SIG-M5 treated with dmso at 0.1 percent for 504 hours (cell line): Measurements from ENCODE around the gene OXT.
"Not testable (repeated sequence)": the region's sequence is repeated elsewhere in the genome, so short reads cannot be mapped to it uniquely, and the experiment has no call there.

Experiments
- DNase-seq: peaks from one replicate; lab custom pipeline; 2025; ENCODE audit not compliant: unreplicated experiment; lab: John Stamatoyannopoulos, UW

The OXT gene

DNA sequence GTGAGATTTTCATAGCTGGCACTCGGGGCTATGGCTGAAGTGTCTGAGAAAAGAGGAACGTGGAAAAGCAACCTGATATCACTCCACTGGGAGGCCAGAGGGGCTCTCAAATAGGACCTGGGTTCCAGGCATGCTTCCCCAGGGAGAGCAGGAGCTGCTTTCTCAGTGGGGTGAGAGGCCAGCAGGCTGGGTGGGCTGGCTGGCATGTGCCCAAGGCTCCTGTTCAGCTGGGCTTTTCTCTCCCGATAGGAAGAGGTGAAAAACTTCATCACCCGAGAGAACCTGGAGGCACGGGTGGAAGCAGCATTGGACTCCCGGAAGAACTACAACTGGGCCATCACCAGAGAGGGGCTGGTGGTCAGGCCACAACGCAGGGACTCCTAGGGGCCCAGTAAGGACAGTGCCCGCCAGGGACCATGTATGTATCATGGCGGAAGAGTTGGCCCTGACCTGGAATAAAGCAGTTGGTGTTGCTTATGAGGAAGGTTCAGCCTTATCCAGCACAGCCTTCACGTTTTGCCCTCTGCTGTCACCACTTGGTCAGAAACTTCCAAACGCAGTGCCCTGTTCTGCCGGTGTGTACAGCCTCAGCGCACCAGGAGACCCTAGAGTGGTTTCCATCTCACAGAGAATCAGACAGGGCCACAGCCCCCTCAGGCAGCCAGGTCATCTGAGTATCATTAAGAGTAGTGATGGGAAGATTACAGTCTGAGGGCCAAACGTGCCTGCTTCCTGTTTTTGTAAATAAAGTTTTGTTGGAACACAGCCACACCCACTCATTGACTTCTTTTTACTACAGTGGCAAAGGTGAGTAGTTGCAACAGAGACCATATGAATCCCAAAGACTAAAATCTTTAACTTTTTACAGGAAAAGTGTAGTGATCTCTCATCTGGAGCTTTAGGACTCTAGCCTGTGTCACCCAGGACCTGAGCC lies 23.7 kb upstream of the OXT start:
- DNase-seq = no peak

- DNase-seq = no peak
Observed at GRCh38 chr20:3051385-3052019, 19.9 kb upstream of the OXT start.

DNA sequence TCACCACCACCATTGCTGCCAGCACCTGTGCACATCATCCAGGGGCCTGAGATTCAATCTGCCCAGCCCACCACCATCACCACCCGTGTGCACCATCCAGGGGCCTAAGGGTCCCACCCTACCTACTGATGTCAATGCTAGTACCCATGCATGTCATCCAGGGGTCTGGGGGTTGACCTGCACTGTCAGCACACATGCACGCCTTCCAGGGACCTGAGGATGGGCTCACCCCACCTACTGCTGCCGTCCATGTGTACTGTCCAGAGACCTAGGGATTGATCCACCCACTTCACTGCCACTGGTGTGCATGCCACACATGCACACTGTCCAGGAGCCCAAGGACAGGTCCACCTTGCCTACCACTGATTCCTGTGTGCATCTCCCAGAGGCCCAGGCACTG lies 11.9 kb upstream of the OXT start:
- no peak for DNase-seq

- not testable (repeated sequence) for DNase-seq
Observed at GRCh38 chr20:3064119-3064518, 7.3 kb upstream of the OXT start.

- DNase-seq = no peak
Observed at GRCh38 chr20:3067139-3068014, 4.0 kb upstream of the OXT start.

- no peak for DNase-seq
Observed at GRCh38 chr20:3068075-3068474, 3.3 kb upstream of the OXT start.

DNA sequence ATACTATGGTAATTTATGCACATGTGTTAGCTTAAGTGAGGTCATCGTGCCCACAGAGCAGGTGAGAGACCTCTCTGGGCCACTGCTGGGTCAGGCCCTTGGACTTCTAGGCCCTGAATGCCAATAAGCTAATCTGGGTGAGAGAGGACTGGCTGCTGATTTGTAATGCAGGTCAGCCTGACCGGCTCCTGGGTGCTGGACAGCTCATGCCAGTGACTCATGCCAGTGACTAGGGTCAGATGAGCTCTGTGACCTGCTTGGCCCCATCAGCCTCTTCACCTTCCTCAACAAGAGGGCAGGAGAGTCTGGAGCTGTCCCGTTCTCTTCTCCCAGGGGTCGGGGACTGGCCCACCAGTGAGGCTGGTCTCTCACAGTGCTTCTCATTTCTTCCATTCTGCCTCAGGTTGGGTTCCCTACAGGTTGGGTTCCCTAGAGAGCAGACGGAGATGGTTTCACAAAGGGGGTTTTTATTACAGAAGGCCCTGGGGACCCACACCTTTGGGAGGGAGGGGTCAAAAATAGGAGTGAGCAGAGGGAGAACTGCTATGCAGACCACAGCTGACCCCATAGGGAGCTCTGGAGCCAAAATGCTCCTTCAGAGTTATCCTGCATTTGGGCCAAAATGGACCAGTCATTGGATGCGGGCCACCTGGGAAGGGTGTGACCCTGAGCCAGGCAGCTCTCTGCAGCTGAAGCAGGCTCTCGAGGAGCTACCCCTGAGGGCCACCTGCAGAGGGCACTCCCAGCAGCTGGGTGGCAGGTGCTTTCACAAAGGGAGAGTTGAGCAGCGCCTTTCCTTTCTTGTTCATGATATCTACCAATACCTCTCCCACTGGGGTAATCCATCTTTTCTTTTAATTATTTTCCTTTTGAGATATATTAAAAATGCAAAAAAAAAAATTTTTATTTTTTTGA lies 2.2 kb upstream of the OXT start:
- DNase-seq = no peak

DNA sequence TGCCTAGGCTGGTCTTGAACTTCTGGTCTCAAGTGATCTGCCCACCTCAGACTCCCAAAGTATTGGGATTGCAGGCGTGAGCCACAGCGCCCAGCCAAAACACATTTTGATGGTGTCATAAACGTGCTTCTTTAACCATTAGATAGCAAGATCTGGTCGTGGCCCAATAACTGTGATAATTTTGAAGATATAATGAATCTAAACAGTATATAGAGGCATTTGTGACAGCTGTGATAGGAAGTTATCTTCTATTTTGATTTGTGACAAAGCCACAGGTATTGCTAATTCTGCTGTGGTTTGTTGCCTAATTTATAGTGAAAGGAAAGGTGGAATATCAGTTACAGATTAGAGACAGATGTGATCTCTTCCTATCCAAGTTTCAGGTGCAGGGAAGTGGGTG lies 695 bp upstream of the OXT start:
- no peak for DNase-seq

- DNase-seq = no peak
Observed at GRCh38 chr20:3071266-3071609, 182 bp upstream of the OXT start.

- no peak for DNase-seq
Observed at GRCh38 chr20:3072530-3073250, 1.3 kb downstream of the OXT start.

- DNase-seq = not testable (repeated sequence)
Observed at GRCh38 chr20:3073251-3073643, 1.8 kb downstream of the OXT start.

- no peak for DNase-seq
Observed at GRCh38 chr20:3074812-3075211, 3.4 kb downstream of the OXT start.

DNA sequence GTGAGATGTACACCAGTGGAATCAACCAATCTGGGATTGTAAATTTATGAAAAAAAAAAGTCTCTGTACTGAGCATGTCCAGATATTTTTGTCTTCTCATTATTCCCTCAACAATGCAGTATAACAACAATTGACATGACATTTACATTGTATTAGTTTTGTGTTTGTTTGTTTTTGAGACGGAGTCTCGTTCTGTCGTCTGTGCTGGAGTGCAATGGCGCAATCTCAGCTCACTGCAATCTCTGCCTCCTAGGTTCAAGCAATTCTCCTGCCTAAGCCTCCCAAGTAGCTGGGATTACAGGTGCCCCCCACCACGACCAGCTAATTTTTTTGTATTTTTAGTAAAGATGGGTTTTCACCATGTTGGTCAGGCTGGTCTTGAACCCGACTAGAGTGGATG lies 3.9 kb downstream of the OXT start:
- not testable (repeated sequence) for DNase-seq

DNA sequence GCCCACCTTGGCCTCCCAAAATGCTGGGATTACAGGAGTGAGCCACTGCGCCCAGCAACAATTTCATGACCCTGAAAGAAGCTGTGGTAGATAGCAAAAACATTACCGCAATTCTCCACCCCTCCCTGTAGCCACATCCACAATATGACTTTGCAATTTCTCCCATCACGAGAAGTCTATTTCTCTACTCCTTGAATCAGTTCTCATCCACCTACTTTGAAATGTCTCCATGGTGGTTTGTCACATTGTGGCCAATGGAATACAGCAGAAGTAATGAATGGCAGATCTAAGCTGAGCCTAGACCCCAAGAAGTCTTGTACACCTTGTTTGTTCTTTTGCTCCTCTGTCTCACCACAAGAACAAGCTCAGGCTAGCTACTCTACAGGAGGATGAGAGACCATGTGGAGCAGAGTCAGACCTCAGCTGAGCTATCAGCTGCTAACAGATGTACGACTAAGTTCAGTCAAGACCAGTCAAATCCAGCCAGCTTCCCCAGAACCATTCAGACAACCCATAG lies 6.3 kb downstream of the OXT start:
- DNase-seq = peak; percentile 16

- DNase-seq = no peak
Observed at GRCh38 chr20:3080939-3081388, 9.5 kb downstream of the OXT start.

GRCh38 chr20:3081641-3082040 lies 10.2 kb downstream of the OXT start:
- DNase-seq = no peak

DNA sequence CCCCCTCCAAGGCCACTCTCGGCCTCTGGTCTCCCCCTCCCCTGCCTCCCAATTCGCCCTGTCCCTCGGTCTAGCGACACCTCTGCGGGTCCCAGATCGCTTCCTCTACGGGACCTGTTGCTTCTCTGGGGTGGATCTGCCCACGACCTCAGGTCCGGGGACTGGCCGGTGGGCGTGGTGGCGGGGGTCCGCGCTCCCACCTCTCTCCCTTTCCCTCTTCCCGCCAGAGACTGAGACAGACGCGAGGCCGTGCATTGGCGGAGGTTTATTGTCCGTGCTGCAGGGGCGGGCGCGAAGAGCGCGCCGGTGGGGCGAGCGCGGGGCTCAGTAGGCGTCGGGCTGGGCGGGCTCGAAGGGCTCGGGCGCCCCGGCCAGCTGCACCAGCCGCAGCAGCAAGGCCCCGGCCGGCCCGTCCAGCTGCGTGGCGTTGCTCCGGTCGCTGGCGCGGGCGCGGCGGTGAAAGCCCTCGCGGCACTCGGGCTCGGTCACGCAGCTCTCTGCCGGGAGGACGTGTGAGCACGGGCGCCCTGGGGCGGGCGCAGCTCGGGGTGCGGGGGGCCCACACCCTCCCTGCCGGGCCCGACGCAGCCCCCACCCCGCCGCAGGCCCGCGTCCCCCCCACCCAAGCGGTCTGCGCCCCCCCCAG lies 11.0 kb downstream of the OXT start:
- DNase-seq = no peak

DNA sequence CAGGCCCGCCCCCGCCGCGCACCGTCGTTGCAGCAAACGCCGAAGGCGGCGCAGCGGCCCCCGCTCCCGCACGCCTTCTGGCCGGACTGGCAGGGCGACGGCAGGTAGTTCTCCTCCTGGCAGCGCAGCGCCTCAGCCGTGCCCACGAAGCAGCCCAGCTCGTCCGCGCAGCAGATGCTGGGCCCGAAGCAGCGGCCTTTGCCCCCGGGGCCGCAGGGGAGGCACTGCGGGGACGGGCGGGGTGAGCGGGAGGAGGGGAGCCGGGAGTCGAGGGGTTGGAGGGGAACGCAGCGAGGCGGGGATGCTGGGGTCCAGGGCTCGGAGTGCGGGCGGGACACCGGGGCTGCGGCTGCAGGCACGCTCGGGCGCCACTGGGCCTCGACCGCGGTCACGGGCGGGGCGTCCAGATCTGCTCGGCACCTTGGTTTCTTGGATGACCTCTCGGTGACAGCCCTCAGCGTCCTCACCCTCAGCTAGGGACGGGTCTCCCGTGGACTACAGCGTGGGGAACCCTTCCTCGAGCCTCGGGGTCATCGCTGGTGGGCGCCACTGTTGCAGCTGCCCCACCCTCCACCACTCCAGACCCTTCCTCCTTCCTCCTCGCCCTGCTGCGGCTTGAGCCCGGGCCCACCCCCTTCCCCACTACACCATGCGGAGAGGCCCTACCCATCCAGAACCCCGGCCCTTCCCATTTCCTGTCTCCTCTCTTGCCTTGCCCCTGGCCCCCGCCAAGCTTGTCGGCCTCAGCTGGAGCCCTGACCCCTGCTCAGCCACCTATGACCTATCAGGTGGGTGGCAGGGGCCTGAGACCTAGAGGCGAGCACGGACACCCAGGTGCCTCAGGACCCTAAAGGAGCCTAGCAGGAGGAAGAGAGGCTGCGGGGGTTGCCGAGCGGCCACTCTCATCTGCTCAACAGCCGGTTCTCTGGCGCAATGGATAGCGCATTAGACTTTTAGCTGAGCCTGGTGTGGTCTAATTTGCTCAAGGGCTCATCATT lies 11.8 kb downstream of the OXT start:
- DNase-seq = no peak
